Lower lobe of right lung (tissue), 2 donors: ENCODE data around the gene NCKIPSD. TPM values are rescaled to one million over a fixed set of nuclear protein-coding genes. Genes with fewer than 3 reads are reported as not detected.

ENCODE experiments used
- ATAC-seq, 2 donors: fragments of 200-7000 bp; cut with Tn5 transposase; one replicate each; pipeline ENCODE4 v1.9.1; 2020 to 2022; ENCODE audit warnings: mild to moderate bottlenecking in 2 of 2, moderate library complexity in 2 of 2
- DNase-seq: peaks from one replicate; pipeline ENCODE4 v3.0.0-alpha.2; 2020
- H3K27ac ChIP-seq: fragments of 200-600 bp; one replicate; pipeline ENCODE4 v1.8.0; 2022
- H3K27me3 ChIP-seq: fragments of 200-600 bp; one replicate; pipeline ENCODE4 v1.8.0; 2022; ENCODE audit warnings: low read depth
- H3K36me3 ChIP-seq: fragments of 200-600 bp; one replicate; pipeline ENCODE4 v1.8.0; 2022; ENCODE audit warnings: mild to moderate bottlenecking
- H3K4me1 ChIP-seq: fragments of 200-600 bp; one replicate; pipeline ENCODE4 v1.8.0; 2022
- H3K4me3 ChIP-seq: fragments of 200-600 bp; one replicate; pipeline ENCODE4 v1.8.0; 2022; ENCODE audit warnings: mild to moderate bottlenecking
- H3K9me3 ChIP-seq: fragments of 200-600 bp; one replicate; pipeline ENCODE4 v1.8.0; 2022
- CTCF ChIP-seq: fragments of 200-600 bp; IDR thresholded peaks from one replicate; pipeline ENCODE4 v1.8.0; 2022; ENCODE audit warnings: antibody characterized with exemption, mild to moderate bottlenecking
- intact Hi-C: fragments of 100-400 bp; cut with DNase I; formaldehyde crosslinking; loops from one replicate; pipeline ENCODE4 v1.11.0; 2022
- total RNA-seq: library from RNA; stranded (reverse); fragmentation: NEBNext Ultra II Directional; extraction: Animal tissue kit (Norgen Biotek cat#: 25700); gene quantifications from one replicate; pipeline ENCODE4 v1.2.1, GENCODE V29; 2021
- donor health status: DM: no; HTN: yes; CAD: no; lungs with severe emphysema.

The NCKIPSD gene
- total RNA-seq, 1 donor from 2014 or later = 20.7 TPM

- TF ChIP-seq CTCF = no peak
- peak overlapping the region; percentile 26 for H3K27ac ChIP-seq
- ATAC-seq (no peak), DNase-seq (no peak)
- H3K27me3 ChIP-seq = no peaks in the 10 kb centered on the region
- H3K9me3 ChIP-seq = no peaks in the 10 kb centered on the region
- H3K4me1 ChIP-seq = peaks cover 57% of the 10 kb centered on the region
- H3K36me3 ChIP-seq = peaks cover 61% of the 10 kb centered on the region
- intact Hi-C loops = no loop called here
- H3K4me3 ChIP-seq = no peak overlapping the region
These were observed 22.8 kb upstream of the NCKIPSD start for GRCh38 chr3:48708481-48708889.

GRCh38 chr3:48707157-48707556 is 21.4 kb upstream of the NCKIPSD start:
- Histone ChIP-seq H3K9me3 (no peaks in the 10 kb centered on the region), H3K27me3 (no peaks in the 10 kb centered on the region), H3K27ac (no peak overlapping the region), H3K36me3 (peaks cover 50% of the 10 kb centered on the region), H3K4me1 (peaks cover 49% of the 10 kb centered on the region), H3K4me3 (no peak overlapping the region)
- ATAC-seq (no peak), DNase-seq (no peak)
- intact Hi-C loops = no loop called here
- TF ChIP-seq CTCF = no peak

- intact Hi-C loops = no loop called here
- H3K27ac ChIP-seq = no peak overlapping the region
- no peaks in the 10 kb centered on the region for H3K27me3 ChIP-seq
- DNase-seq (no peak), ATAC-seq (no peak)
- peaks cover 34% of the 10 kb centered on the region for H3K36me3 ChIP-seq
- H3K4me3 ChIP-seq = no peak overlapping the region
- no peak for TF ChIP-seq CTCF
- no peaks in the 10 kb centered on the region for H3K9me3 ChIP-seq
- H3K4me1 ChIP-seq = peaks cover 30% of the 10 kb centered on the region
These were observed 16.7 kb upstream of the NCKIPSD start for GRCh38 chr3:48702320-48702920.

- DNase-seq (no peak), ATAC-seq (no peak)
- no peak overlapping the region for H3K27ac ChIP-seq
- H3K36me3 ChIP-seq = peaks cover 30% of the 10 kb centered on the region
- intact Hi-C loops = no loop called here
- H3K4me1 ChIP-seq = peaks cover 40% of the 10 kb centered on the region
- no peak overlapping the region for H3K4me3 ChIP-seq
- H3K27me3 ChIP-seq = no peaks in the 10 kb centered on the region
- no peak for TF ChIP-seq CTCF
- no peaks in the 10 kb centered on the region for H3K9me3 ChIP-seq
These were observed 15.2 kb upstream of the NCKIPSD start for GRCh38 chr3:48700731-48701405.

- TF ChIP-seq CTCF = no peak
- H3K27ac ChIP-seq = no peak overlapping the region
- no peak overlapping the region for H3K4me3 ChIP-seq
- intact Hi-C loops = no loop called here
- H3K27me3 ChIP-seq = no peaks in the 10 kb centered on the region
- ATAC-seq = peak in 1 of 2 donors; percentile 10
- peaks cover 42% of the 10 kb centered on the region for H3K36me3 ChIP-seq
- DNase-seq = no peak
- H3K9me3 ChIP-seq = no peaks in the 10 kb centered on the region
- peaks cover 54% of the 10 kb centered on the region for H3K4me1 ChIP-seq
These were observed 13.2 kb upstream of the NCKIPSD start for GRCh38 chr3:48698891-48699290.
